Middle frontal gyrus (tissue), 1 donor: ENCODE measurements around the gene TIMM10B.
"Not testable (repeated sequence)": the region's sequence is repeated elsewhere in the genome, so short reads cannot be mapped to it uniquely, and the experiment has no call there.

Experiments used
- DNase-seq: peaks from one replicate; pipeline ENCODE4 v3.0.0-alpha.2; 2015; ENCODE audit warnings: low spot score; ENCODE audit errors: extremely low spot score

Gene TIMM10B

GRCh38 chr11:6504166-6504565 lies 22.9 kb downstream of the TIMM10B start:
- DNase-seq = no peak

GRCh38 chr11:6505577-6506240 lies 24.4 kb downstream of the TIMM10B start:
- DNase-seq = no peak

GRCh38 chr11:6516865-6517264 lies 35.6 kb downstream of the TIMM10B start:
- DNase-seq = no peak

GRCh38 chr11:6520265-6520664 lies 39.0 kb downstream of the TIMM10B start:
- DNase-seq = no peak

- not testable (repeated sequence) for DNase-seq
Observed at GRCh38 chr11:6521946-6522345, 40.6 kb downstream of the TIMM10B start.

- no peak for DNase-seq
Observed at GRCh38 chr11:6523253-6523652, 42.0 kb downstream of the TIMM10B start.

- DNase-seq = no peak
Observed at GRCh38 chr11:6526411-6527135, 45.3 kb downstream of the TIMM10B start.

GRCh38 chr11:6529266-6529665 lies 48.0 kb downstream of the TIMM10B start:
- DNase-seq = no peak

GRCh38 chr11:6530848-6531247 lies 49.5 kb downstream of the TIMM10B start:
- DNase-seq = no peak

- peak; percentile 38 for DNase-seq
Observed at GRCh38 chr11:6531267-6531752, 50.0 kb downstream of the TIMM10B start.
